ENCODE results near the gene TPO. TPM values are rescaled to one million over a fixed set of nuclear protein-coding genes. Genes with fewer than 3 reads are reported as not detected.

The TPO gene
- polyA plus RNA-seq, 1 donor from 2014 or later = not detected

DNA sequence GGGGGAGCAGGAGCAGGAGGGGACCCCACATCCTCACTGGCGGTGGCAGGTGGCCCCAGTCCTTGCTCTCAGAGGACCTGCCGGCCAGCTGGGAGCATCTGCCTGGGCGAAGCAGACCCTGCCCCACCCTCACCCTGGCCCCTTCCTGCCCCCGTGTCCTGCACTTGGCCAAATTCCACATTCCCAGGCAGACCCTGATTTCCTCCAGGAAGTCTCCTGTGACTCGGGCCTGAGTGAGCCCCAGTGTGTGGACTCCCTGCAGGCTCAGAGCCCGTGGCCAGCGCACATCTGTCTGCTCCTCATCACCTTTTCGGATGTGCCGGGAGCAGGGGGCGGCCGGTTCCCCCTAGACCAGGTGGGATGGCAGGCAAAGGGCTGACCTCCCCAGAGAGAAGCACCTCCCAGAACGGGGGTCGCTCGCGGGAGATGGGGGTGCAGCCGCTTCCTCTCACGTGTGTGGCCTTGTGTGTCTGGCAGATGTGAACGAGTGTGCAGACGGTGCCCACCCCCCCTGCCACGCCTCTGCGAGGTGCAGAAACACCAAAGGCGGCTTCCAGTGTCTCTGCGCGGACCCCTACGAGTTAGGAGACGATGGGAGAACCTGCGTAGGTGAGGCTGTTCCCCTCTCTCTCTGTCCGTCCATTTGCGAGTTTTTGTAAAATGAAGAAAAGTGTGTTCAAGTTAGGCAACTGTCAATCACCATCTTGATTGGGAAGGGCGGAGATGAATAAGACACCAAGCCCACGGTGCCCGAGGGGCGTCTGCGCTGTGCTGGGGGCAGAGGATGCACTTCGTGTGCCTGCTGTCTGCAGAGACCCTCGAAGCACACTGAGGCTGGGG, 90.4 kb downstream of the TPO start:
- H3K4me2 ChIP-seq (ENCODE audit: low read length) = no peak overlapping the region
- no peaks in the 10 kb centered on the region for H3K79me2 ChIP-seq (replicated peaks; ENCODE audit: insufficient read depth, low read length)
- H3K9me2 ChIP-seq (ENCODE audit: insufficient read depth, low read length) = no peaks in the 10 kb centered on the region
- no peak overlapping the region for H3K4me3 ChIP-seq (ENCODE audit: low read length)
- no peaks in the 10 kb centered on the region for H4K20me1 ChIP-seq (ENCODE audit: insufficient read depth)
- H3K27ac ChIP-seq (ENCODE audit: low read length) = no peak overlapping the region
- no peaks in the 10 kb centered on the region for H3K27me3 ChIP-seq (ENCODE audit: insufficient read depth, low read depth, low read length)
- H2AFZ ChIP-seq (ENCODE audit: low read depth, low read length) = no peak overlapping the region
- H3K9me3 ChIP-seq (ENCODE audit: low read length) = no peaks in the 10 kb centered on the region
- TF ChIP-seq MXI1 (conservative IDR thresholded peaks at IDR 0.05; ENCODE audit: poor library complexity, severe bottlenecking) (no peak), EZH2 (IDR thresholded peaks at IDR 0.05; ENCODE audit: borderline replicate concordance, insufficient read depth, low read length, poor library complexity, severe bottlenecking) (no peak), TAF1 (IDR thresholded peaks at IDR 0.05; ENCODE audit: low read depth) (no peak), EP300 (conservative IDR thresholded peaks at IDR 0.05; ENCODE audit: poor library complexity, severe bottlenecking) (no peak), SMC3 (conservative IDR thresholded peaks at IDR 0.05; ENCODE audit: poor library complexity) (no peak), POLR2AphosphoS5 (IDR thresholded peaks at IDR 0.05) (no peak), RAD21 (conservative IDR thresholded peaks at IDR 0.05) (no peak)
- no peaks in the 10 kb centered on the region for H3K36me3 ChIP-seq (ENCODE audit: insufficient read depth, low read length)
- no peak overlapping the region for H3K9ac ChIP-seq (ENCODE audit: low read length)
- no peaks in the 10 kb centered on the region for H3F3A ChIP-seq (ENCODE audit: insufficient read depth, low read length, poor library complexity, severe bottlenecking)

DNA sequence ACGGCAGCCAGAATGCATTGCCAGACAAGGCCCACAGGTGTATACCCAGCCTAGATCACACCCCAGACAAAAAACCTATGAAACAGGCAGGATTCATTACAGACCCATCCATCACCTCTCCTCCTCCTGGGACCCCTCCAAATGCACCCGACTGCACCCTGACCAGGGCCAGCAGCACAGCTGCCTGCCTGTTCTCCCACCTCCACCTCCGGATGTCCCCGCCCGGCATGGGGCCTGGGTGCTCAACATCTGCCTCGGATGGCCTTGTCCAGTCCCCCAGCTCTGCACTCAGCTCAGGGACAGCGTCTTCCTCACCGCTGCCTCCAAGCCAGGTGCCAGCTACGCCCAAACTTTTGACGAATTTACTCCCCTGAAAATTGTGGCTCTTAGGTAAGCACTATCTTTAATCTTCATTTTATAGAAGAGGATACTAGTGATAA, 91.1 kb downstream of the TPO start:
- H3K9me3 ChIP-seq (ENCODE audit: low read length) = no peaks in the 10 kb centered on the region
- no peak overlapping the region for H3K4me3 ChIP-seq (ENCODE audit: low read length)
- H3F3A ChIP-seq (ENCODE audit: insufficient read depth, low read length, poor library complexity, severe bottlenecking) = no peaks in the 10 kb centered on the region
- H3K27me3 ChIP-seq (ENCODE audit: insufficient read depth, low read depth, low read length) = no peaks in the 10 kb centered on the region
- no peaks in the 10 kb centered on the region for H4K20me1 ChIP-seq (ENCODE audit: insufficient read depth)
- TF ChIP-seq RAD21 (conservative IDR thresholded peaks at IDR 0.05) (no peak), POLR2AphosphoS5 (IDR thresholded peaks at IDR 0.05) (no peak), SMC3 (conservative IDR thresholded peaks at IDR 0.05; ENCODE audit: poor library complexity) (no peak), TAF1 (IDR thresholded peaks at IDR 0.05; ENCODE audit: low read depth) (no peak), EZH2 (IDR thresholded peaks at IDR 0.05; ENCODE audit: borderline replicate concordance, insufficient read depth, low read length, poor library complexity, severe bottlenecking) (no peak), EP300 (conservative IDR thresholded peaks at IDR 0.05; ENCODE audit: poor library complexity, severe bottlenecking) (no peak)
- TF ChIP-seq, protein P1, sequence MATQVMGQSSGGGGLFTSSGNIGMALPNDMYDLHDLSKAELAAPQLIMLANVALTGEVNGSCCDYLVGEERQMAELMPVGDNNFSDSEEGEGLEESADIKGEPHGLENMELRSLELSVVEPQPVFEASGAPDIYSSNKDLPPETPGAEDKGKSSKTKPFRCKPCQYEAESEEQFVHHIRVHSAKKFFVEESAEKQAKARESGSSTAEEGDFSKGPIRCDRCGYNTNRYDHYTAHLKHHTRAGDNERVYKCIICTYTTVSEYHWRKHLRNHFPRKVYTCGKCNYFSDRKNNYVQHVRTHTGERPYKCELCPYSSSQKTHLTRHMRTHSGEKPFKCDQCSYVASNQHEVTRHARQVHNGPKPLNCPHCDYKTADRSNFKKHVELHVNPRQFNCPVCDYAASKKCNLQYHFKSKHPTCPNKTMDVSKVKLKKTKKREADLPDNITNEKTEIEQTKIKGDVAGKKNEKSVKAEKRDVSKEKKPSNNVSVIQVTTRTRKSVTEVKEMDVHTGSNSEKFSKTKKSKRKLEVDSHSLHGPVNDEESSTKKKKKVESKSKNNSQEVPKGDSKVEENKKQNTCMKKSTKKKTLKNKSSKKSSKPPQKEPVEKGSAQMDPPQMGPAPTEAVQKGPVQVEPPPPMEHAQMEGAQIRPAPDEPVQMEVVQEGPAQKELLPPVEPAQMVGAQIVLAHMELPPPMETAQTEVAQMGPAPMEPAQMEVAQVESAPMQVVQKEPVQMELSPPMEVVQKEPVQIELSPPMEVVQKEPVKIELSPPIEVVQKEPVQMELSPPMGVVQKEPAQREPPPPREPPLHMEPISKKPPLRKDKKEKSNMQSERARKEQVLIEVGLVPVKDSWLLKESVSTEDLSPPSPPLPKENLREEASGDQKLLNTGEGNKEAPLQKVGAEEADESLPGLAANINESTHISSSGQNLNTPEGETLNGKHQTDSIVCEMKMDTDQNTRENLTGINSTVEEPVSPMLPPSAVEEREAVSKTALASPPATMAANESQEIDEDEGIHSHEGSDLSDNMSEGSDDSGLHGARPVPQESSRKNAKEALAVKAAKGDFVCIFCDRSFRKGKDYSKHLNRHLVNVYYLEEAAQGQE (IDR thresholded peaks at IDR 0.05; ENCODE audit: borderline replicate concordance) = no peak
- TF ChIP-seq, protein P2, sequence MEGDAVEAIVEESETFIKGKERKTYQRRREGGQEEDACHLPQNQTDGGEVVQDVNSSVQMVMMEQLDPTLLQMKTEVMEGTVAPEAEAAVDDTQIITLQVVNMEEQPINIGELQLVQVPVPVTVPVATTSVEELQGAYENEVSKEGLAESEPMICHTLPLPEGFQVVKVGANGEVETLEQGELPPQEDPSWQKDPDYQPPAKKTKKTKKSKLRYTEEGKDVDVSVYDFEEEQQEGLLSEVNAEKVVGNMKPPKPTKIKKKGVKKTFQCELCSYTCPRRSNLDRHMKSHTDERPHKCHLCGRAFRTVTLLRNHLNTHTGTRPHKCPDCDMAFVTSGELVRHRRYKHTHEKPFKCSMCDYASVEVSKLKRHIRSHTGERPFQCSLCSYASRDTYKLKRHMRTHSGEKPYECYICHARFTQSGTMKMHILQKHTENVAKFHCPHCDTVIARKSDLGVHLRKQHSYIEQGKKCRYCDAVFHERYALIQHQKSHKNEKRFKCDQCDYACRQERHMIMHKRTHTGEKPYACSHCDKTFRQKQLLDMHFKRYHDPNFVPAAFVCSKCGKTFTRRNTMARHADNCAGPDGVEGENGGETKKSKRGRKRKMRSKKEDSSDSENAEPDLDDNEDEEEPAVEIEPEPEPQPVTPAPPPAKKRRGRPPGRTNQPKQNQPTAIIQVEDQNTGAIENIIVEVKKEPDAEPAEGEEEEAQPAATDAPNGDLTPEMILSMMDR (IDR thresholded peaks at IDR 0.05; ENCODE audit: poor library complexity, severe bottlenecking) = no peak
- H3K4me2 ChIP-seq (ENCODE audit: low read length) = no peak overlapping the region
- H2AFZ ChIP-seq (ENCODE audit: low read depth, low read length) = no peak overlapping the region
- no peak overlapping the region for H3K9ac ChIP-seq (ENCODE audit: low read length)
- H3K27ac ChIP-seq (ENCODE audit: low read length) = no peak overlapping the region
- H3K79me2 ChIP-seq (replicated peaks; ENCODE audit: insufficient read depth, low read length) = no peaks in the 10 kb centered on the region
- no peaks in the 10 kb centered on the region for H3K9me2 ChIP-seq (ENCODE audit: insufficient read depth, low read length)
- no peaks in the 10 kb centered on the region for H3K36me3 ChIP-seq (ENCODE audit: insufficient read depth, low read length)
